ELR (cell line): ENCODE measurements around the gene HOXA7.

ENCODE experiments used
- DNase-seq: peaks from one replicate; pipeline ENCODE4 v3.0.0-alpha.2; 2015; ENCODE audit warnings: low read depth

HOXA7 gene

DNA sequence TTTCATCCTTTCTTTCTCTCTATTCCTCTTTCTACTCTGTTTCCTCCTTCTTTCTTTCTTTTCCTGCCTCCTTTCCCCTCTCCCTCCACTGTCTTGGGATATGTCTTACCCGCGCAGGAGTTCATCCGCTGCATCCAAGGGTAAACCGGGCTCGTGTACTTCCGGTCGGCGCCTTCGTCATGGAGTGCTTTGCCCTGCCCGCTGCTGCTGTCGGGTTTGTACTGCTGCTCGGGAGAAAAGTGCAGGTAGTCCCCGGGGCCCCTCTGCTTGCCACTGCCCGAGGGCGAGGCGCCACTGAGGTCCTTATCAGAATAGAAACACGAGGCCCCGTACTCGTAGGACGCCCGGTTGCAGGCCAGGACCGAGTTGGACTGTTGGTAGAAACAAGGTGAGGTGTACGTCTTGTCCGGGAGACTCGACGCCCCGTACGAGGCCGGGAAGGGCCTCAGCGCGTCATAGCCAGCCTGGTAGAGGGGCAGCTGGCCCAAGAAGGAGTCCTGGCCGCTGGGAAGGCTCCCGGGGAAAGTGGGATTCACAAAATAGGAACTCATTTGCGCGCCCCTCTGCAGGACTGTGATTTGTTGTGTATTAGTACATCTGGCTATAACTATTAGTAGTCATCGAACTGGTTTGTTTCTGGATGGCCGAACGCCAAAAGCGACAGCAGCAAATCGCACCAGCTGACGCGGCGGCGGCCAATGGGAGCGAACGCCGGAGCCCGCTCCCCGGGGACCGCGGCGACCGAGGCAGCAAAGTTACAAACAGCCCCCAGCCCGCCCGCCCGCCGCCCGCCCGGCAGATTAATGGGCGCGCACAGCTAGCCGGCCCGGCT lies 9.1 kb downstream of the HOXA7 start, which contains the start of gene HOXA6:
TSS of gene HOXA6 (minus strand) at position 576 of the 832 bp plus-strand sequence. CDS start at position 551, 25 bp downstream.
- no peak for DNase-seq

DNA sequence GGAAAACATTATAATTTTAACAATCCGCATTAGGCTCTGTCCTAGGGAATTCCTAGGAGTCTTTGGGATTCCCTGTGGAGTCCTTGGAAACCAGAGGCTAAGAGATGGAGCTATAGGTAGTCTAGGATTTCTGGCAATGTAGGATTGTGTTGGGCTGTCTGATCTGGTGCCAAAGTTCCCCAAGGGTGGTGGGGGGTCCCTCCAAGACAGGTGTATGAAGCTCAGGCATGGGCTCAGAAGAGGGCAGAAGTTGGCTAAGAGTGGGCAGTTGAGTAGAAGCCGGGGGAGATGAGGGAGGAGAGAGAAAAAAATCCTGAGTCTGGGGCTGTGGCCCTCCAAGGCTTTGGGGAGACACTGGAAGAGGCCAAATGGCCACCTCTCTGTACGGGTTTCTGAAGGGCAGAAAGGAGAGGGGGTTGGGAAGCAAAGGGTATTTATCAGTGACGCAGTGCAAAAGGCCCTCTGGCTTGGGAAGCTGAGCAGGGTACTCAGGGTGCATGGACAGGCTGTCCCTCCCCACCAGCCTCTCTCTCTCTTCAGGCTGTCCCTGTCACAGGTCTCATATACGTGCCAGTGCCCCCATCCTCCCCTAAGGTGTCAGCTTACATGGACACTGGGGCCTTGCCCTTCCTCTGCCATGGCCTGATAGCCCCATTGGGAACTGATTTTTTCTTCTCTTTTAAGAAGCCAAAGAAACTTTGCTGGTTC lies 9.8 kb downstream of the HOXA7 start:
- no peak for DNase-seq

DNA sequence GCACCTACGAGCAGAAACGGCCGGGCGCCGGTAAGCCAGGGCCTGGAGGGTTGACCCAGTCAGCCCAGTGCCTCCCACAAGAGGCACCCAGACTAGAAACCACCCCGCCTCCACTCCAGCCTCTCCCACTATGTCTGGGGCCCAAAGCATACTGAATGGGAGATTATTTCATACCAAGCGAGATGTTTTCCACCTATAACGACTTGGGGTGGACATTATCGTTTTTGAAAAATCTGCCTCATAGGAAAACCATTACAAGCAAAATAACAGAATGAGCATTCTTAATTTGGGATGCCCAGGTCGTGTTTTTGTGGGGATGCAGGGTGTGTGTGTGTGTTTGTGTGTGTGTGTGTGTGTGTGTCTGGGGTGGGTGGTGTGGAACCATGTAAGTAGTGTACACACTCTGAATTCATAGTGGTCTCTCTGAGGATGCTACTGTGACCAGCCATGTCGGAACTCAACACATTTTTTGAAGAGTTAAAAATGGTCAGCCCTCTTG lies 10.5 kb downstream of the HOXA7 start:
- DNase-seq: no peak

DNA sequence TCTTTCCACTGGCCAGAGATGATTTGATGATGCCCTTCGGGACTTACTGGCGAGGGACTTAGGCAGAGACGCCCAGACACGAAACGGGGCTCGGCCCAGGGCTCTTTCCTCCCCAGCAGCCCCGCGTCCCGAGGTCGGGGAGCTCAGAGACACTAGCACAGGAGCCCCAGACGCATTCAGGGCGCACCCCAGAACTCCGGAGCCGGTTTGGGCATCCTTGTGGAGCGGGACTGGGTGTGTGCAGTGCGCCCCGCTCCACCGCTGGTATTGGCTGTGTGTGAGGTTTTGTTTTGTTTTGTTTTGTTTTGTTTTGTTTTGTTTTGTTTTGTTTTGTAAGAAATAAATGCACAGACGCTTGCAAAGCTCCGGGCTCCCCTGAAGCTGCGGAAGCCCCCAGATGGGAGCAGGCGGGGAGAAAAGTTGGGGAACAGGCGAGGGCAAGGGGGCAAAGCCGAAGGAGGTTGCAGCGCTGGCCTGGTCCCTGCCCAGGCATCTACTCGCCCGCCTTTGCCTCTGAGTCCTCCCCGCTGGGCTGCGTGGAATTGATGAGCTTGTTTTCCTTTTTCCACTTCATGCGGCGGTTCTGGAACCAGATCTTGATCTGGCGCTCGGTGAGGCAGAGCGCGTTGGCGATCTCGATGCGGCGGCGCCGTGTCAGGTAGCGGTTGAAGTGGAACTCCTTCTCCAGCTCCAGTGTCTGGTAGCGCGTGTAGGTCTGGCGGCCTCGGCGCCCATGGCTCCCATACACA lies 11.1 kb downstream of the HOXA7 start:
- no peak for DNase-seq

DNA sequence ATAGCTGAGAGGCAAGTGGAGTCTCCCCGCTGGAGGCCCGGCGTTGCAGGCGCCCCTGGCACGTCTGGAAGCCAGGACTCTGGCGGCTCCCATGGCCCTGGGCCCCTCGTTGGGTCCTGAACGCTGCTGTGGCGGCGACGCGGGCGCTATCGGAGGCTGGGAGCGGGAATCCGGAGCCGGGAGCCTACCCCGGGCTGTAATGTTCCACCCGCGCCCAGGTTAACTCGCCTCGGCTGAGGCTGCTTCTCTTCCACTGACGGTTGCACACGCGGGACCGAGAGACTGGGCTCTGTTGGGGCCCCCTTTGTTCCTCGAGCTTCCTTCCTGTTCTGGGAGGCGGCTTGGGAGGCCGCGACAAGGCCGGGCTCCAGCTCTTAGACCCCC lies 11.7 kb downstream of the HOXA7 start:
- no peak for DNase-seq

DNA sequence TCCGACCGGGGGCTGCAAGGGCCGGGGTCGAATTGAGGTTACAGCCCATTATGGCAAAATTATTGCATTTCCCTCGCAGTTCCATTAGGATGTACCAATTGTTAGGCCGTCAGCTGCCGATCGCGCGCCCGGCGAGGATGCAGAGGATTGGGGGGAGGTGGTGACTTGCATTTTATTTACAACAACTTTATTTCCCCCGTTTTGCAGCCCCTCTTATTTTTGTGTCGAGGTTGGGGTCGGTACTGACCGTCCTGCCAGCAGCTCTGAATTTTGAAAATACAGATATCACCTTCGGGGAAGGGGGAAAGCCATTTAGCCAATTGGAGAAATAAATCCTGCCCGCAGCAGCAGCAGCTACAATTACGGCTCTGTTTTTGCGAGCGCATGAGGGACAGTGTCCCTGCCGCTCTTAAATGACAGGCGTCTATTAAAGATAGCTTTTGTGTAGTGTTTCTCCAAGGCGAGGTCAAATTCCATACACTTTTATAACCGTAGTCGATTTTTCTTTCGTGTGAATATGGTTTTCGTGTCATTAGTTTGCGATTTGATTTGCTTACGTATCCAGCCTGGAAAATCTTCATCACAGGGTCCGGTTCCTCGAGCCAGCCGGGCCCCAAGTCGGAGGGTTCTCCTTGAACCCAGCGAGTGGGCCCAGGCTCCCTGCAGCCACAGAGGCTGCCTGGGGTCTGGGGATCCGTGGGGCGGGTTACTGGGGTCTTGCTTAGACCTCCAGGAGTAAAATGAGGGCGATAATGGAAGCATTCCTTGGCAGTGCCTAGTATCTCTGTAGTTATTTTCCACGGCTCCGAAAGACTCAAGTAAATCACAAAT lies 12.3 kb downstream of the HOXA7 start:
- no peak for DNase-seq

DNA sequence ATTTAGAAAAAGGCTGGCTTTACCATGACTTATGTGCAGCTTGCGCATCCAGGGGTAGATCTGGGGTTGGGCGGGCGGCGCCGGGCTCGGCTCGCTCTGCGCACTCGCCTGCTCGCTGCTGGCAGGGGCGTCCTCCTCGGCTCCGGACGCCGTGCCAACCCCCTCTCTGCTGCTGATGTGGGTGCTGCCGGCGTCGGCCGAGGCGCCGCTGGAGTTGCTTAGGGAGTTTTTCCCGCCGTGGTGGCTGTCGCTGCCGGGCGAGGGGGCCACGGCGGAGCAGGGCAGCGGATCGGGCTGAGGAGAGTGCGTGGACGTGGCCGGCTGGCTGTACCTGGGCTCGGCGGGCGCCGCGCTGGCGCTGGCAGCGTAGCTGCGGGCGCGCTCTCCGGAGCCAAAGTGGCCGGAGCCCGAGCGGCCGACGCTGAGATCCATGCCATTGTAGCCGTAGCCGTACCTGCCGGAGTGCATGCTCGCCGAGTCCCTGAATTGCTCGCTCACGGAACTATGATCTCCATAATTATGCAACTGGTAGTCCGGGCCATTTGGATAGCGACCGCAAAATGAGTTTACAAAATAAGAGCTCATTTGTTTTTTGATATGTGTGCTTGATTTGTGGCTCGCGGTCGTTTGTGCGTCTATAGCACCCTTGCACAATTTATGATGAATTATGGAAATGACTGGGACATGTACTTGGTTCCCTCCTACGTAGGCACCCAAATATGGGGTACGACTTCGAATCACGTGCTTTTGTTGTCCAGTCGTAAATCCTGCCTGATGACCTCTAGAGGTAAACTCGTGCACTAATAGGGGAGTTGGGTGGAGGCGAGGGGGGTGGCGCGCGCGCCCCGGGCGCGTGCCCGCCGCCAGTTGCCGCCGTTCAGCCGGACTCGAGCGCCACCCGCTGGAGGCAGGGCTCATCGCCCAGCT lies 13.2 kb downstream of the HOXA7 start, which contains the start of gene HOXA5:
TSS of gene HOXA5 (minus strand) at position 659 of the 927 bp plus-strand sequence. CDS start at position 585, 74 bp downstream.
- peak; percentile 96 for DNase-seq

DNA sequence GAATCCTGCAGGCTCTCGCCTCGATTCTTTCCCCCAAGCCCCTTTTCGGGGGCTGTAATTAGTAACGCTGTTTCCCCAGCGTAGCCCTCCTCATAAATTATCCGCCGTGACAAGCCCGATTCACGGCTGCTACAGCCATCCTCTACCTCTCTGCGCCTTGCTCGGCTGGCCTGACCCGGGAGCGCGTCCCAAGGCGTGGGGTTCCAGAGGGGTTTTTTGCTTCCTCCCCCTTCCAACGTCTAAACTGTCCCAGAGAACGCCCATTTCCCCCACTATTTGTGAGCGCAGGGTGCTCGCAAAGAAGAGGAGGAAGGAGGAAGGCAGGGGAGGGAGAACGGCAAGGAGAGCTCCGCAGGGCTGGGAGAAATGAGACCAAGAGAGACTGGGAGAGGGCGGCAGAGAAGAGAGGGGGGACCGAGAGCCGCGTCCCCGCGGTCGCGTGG lies 13.9 kb downstream of the HOXA7 start:
- DNase-seq: no peak

DNA sequence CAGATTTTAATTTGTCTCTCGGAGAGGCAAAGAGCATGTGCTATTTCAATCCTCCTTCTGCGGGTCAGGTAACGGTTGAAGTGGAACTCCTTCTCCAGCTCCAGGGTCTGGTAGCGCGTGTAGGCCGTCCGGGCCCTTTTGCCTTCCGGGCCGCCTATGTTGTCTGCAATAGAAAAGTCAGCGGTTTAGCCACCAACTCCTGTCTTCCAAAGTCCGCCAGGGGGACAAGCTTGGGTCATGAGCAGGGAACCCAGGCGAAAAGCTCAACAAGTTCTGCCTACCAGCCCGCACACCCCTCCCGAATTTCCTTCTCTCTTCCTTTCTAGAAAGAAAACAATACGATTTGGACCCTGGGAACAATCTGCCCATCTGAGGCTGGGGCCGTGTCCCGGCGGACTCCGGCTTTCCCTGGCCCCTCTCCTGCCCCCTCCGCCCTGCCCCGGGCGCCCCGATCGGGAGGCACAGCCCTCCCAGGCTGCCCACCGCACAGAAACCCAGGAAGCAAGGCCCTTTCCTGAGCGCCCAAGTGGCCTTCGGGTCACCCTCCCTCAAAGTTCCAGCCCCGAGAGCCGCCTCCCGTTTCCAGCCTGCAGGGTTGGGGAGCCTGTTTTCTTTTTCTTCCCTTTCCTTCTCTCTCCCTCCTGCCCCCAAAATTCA lies 14.4 kb downstream of the HOXA7 start:
- DNase-seq: no peak

DNA sequence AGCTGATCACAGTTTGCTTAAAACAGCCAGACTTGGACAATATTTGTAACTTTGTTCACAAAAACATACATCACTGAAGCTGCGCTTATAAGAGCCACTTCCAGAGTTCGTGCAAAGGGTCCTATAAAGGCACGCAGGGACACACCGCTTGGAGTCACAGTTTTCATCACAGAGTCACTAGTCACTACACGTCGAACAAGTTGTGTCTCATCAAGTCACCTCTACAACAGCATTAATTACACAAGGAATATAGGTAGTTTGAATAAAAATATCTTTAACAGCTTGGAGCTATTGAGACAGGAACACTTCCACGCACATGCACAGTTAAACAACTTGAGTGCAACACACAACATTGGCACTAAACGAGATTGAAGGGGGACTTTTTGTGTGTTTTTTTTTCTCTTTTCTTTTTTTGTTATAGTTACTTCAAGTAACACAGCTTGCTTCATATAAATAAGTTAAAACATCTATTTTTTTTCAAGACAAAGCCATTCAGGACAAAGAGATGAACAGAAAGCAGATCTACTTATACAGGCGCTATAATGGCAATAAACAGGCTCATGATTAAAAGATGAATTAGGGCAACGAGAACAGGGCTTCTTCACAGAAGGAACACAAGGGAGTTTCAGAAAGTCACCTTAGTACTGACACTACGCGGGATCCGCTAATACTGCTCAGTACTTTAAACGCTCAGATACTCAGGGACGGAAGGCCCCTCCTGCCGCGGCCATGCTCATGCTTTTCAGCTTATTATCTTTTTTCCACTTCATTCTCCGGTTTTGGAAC lies 15.1 kb downstream of the HOXA7 start:
- no peak for DNase-seq

DNA sequence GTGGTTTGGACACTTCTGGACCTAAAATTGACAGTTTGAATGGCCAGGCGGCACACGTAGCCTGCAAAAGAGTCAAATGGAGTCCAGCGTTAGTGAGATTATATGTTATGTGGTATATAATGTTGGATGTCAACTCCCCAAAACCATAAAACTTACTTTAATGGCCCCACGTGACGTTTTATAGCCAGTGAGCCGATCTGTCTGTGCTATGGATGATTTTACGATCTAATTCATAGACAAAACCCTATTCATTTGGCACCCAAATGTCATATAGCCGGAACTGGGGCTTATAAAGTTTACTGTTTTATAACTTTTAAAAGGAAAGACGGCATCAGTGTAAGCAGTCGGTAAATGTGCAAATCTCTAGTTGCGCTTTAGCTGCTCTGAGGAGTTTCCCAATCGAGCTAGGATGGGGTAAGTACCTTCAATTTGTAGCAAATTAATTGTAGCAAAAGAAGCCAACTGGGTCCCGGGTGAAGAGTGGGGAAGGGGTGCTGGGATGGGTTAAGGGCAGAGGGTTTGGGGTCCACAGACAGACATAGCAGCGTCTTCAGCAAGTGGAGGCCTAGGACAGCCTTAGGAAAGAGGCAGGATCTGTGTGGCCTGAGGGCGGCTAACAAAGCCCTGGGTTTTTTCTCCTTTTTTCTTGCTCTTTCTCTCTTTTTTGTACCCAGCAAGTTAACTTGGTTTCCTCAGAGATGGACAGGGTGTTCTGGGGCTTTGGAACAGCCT lies 16.2 kb downstream of the HOXA7 start:
- DNase-seq: no peak

DNA sequence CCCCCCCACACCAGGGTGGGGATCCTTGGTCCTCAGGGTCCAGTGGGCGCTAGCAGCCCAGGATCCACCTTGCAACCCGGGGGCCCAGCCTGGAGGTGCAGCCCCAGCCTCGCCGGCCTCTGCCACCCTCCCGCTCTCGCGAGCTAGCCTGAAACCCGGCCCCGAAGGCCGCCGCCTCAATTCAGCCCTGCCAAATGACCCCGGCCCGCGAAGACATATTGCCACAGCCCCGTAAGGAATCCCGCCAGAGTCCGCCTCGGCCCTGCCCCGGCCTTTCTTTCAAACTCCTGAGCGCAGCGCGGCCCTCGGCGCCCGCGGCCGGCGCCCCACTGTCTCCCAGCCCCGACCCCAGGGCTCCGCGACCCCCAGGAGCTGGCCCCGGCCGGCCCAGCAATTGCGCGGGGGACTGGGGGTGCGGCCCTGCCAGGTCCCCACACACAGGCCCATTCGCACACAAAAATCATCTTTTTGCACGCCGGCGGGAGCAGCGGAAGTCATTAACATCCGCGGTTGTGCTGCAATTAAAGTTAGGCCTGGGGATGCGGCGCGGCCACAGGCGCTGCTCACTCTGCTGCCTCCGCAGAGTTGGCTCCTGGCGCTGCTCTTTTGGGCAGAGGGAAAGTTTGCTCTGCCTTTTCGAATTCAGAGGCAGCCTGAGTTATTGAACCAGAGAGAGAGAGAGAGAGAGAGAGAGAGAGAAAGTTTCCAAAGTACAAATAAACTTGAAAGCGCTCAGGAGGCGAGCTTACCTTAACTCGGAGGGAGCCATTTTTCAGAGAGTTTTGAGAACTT lies 16.9 kb downstream of the HOXA7 start:
- no peak for DNase-seq

DNA sequence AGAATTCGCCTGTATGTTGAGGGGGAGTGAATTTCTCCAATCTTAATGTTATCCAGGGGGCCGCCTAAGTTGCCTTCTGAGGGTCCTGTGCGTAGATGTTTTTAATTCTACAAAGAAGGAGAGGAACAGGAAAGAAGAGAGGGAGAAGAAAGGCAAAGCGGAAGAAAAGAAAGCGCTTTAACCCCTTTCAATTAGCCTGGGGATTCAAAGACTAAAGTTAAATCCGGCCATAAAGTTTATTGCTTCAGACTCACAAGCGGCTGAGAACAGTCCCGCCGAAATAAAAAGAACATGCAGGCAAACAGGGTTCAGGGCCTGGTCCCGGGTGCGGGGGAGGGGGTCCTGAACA lies 17.5 kb downstream of the HOXA7 start:
- no peak for DNase-seq

DNA sequence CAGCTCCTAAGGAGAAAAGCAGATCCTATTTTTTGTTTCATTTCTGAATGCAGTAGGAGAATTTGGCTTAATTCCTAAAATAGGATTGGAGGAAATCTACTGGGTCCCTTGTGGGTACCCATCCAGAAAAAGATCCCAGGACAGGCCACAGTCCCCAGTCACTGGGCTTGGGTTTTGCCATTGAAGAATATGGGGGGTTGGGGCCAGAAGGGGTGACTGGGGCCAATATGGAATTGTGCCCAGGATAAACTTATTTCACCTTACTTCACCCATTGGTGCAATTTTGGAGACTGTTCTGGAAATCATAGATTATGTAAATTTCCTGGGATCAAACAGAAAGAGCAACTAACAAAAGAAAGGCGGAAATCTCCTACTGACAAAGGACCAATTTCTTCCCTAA lies 18.0 kb downstream of the HOXA7 start:
- no peak for DNase-seq

DNA sequence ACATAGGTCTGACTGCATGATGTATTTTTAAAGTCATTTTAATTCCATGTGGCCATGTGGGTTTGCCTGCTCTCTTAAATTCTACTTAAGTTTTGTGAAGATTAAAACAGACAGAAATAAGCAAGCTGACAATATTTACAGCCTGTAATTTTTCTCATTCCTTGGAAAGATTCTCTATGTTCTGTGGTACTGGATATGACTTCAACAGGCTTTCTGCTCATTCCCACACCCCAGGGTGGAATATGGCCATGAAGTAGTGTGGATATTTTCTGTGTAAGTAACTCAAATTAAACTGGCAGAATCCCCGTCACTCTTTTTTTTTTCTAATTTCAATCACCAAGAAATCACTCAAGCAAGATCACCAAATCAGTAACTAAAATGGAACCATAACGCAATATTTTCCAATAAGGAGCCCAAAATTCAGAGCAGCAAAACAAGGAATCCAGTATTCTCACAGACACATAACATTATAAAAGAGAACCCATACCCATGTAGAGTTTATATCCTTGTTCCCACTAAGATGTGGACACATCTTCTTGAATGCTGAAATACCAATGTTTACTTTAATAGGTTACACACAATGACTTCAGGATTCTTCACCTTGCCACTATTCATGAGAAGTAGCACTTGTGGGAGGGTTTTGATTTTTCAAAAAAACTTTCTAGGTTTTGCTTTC lies 18.7 kb downstream of the HOXA7 start:
- DNase-seq: no peak

DNA sequence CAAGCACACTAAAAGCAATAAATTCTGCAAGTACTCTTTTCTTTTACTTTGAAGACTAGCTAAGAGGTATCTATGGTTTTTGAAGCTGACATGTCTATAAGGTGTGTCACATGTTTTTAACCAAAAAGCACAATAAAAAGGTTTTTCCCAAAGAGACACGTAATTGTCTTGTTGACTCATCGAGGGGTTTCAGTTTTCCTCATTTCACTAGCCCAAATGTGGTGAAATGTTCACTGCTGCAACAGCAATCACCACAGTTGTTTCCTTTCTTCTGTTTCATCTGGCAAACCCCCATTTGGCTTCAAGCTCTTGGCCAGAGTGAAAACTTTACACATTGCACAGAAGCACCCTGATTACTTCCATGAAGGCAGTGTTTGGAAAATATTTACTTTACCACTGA lies 22.1 kb downstream of the HOXA7 start:
- peak; percentile 95 for DNase-seq
